Stimulated activated naive CD8-positive, alpha-beta T cell treated with anti-CD3 and anti-CD28 coated beads, Interleukin-15, amount 100 ng/mL, for 72 hours (primary cell): ENCODE measurements around the gene RASIP1.
"Not testable (repeated sequence)": the region's sequence is repeated elsewhere in the genome, so short reads cannot be mapped to it uniquely, and the experiment has no call there.

Experiments used
- ATAC-seq: fragments of 150-1000 bp; cut with Tn5 transposase; 2 replicates; pipeline ENCODE4 v1.10.0; 2021; ENCODE audit warnings: mild to moderate bottlenecking, moderate library complexity
- DNase-seq, 2 donors: peaks; one replicate each; pipeline ENCODE4 v3.0.0; 2021 to 2022
- H3K27ac Mint-ChIP-seq, 2 donors: one replicate each; pipeline ENCODE4 v1.8.0; 2022; ENCODE audit warnings: mild to moderate bottlenecking in 2 of 2, mixed read lengths in 2 of 2, moderate library complexity in 2 of 2
- H3K27me3 Mint-ChIP-seq: one replicate; pipeline ENCODE4 v1.8.0; 2022; ENCODE audit warnings: mixed read lengths
- H3K4me1 Mint-ChIP-seq: one replicate; pipeline ENCODE4 v1.8.0; 2022; ENCODE audit warnings: mild to moderate bottlenecking, mixed read lengths
- H3K4me3 Mint-ChIP-seq, 2 donors: one replicate each; pipeline ENCODE4 v1.8.0; 2022; ENCODE audit warnings: mild to moderate bottlenecking in 2 of 2, mixed read lengths in 2 of 2, moderate library complexity in 1 of 2
- H3K9me3 Mint-ChIP-seq, 2 donors: one replicate each; pipeline ENCODE4 v1.8.0; 2022; ENCODE audit warnings: mixed read lengths in 2 of 2

The RASIP1 gene

DNA sequence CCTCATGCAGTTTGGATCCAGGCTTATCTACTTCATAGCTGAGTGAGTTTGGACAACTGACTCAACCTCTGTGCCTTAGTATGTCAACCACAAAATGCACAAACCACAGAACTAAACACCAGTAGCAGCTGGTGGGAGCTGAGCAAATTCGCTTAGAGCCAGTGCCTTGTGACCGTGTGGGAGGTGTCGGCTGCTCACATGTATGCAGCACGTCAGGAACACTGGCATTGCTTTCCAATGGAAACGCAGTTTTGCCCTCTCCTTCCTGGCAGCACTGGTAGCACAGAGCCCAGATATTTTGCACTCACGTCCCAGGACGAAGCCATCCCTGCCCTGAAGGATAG is 59.3 kb downstream of the RASIP1 start:
- H3K4me3 Mint-ChIP-seq = no peak overlapping the region
- no peaks in the 10 kb centered on the region for H3K27me3 Mint-ChIP-seq
- H3K9me3 Mint-ChIP-seq = no peaks in the 10 kb centered on the region
- no peak overlapping the region for H3K27ac Mint-ChIP-seq
- DNase-seq (no peak), ATAC-seq (no peak)
- no peaks in the 10 kb centered on the region for H3K4me1 Mint-ChIP-seq

DNA sequence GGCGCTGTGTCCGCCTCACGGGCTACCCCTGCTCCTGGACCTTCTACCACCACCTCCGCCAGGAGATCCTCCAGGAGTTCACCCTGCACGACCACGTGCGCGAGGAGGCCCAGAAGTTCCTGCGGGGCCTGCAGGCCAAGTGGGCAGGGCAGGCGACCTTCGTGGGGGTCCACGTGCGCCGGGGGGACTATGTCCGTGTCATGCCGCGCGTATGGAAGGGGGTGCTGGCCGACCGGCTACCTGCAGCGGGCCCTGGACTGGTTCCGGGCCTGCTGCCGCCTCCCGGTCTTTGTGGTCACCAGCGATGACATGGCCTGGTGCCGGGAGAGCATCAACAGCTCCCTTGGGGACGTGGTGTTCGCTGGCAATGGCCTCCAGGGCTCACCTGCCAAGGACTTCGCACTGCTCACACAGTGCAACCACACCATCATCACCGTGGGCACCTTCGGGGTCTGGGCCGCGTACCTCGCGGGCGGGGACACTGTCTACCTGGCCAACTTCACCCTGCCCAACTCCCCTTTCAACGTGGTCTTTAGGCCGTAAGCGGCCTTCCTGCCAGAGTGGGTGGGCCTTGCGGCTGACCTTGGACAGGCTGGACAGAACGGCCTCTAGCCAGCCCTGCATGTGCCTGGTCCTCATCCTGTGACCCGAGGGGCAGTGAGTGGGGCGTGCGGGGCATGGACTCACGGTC is 59.8 kb downstream of the RASIP1 start:
- H3K4me1 Mint-ChIP-seq = peaks cover 2% of the 10 kb centered on the region
- DNase-seq (no peak), ATAC-seq (no peak)
- no peak overlapping the region for H3K27ac Mint-ChIP-seq
- H3K4me3 Mint-ChIP-seq = no peak overlapping the region
- no peaks in the 10 kb centered on the region for H3K9me3 Mint-ChIP-seq
- no peaks in the 10 kb centered on the region for H3K27me3 Mint-ChIP-seq

DNA sequence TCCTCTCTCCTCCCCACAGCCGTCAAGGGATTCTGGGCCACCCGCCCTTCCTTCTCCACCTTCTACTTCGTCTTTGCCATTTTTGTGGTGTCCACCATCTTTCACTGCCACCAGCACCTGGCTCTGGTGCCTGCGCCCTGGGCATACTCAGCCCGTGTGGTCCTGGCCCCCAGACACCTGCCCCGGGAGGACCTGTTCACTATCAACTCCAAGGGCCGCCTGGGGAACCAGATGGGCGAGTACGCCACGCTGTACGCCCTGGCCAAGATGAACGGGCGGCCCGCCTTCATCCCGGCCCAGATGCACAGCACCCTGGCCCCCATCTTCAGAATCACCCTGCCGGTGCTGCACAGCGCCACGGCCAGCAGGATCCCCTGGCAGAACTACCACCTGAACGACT is 60.4 kb downstream of the RASIP1 start:
- H3K27ac Mint-ChIP-seq, ATAC-seq, H3K4me1 Mint-ChIP-seq, H3K9me3 Mint-ChIP-seq, DNase-seq, H3K4me3 Mint-ChIP-seq, H3K27me3 Mint-ChIP-seq: not testable (repeated sequence)

DNA sequence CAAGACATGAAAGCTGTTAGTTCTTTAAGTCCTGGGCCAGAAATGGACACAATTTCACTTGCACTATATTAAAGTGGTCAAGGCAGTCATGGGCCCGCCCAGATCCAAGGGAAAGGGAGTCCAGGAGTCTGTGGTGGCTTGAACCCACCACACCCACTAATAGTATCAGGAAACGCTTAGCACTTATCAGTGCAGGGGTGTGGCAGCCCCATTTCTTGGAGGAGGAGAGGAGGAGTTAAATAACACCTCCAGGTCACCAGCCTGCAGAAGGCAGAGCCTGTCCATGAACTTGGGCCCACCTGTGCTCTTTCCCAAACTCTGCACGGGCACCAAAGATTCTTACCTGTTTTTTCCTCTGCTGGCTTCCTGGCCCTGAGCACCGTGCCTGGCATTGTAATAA is 62.2 kb downstream of the RASIP1 start:
- Mint-ChIP-seq H3K9me3 (no peaks in the 10 kb centered on the region), H3K4me3 (no peak overlapping the region), H3K27me3 (no peaks in the 10 kb centered on the region), H3K4me1 (peaks cover 10% of the 10 kb centered on the region), H3K27ac (no peak overlapping the region)
- ATAC-seq (no peak), DNase-seq (no peak)

DNA sequence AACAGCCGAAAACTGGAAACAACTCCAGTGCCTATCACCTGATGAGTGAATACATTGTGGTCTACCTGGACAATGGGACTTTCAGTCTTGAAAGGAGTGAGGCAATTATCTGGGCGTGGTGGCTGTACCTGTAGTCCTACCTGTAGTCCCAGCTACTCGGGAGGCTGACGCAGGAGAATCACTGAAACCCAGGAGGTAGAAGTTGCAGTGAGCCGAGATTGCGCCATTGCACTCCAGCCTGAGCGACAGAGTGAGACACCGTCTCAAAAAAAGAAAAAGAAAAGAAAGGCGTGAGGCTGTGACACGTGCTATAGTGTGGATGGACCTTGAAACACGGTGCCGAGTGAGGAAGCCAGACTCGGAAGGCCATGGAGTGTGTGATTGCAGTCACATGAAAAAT is 63.5 kb downstream of the RASIP1 start:
- no peak overlapping the region for H3K4me3 Mint-ChIP-seq
- H3K27me3 Mint-ChIP-seq = no peaks in the 10 kb centered on the region
- peak overlapping the region in 1 of 2 donors; percentile 4 for H3K27ac Mint-ChIP-seq
- H3K4me1 Mint-ChIP-seq = peaks cover 10% of the 10 kb centered on the region
- ATAC-seq = no peak
- no peaks in the 10 kb centered on the region for H3K9me3 Mint-ChIP-seq
- DNase-seq = no peak

DNA sequence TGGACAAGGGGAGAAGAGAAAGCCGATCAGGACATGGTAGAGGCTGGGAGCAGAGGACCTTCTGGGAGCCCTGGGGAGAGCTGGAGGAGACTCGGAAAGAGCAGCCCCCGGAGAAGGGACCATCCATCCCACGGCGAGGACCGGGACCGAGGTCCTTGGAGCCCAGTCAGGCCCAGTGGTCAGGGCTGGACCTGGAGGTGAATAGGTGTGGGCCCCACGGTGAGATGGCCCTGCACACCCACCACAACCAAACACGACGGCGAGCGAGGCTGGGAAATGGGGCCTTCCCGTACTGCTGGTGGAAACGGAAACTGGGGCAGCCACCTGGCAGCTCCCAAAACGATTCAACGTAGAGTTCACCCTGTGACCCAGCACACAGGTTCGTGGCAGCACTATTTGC is 63.9 kb downstream of the RASIP1 start:
- no peak for DNase-seq
- Mint-ChIP-seq H3K27ac (no peak overlapping the region), H3K4me1 (peaks cover 10% of the 10 kb centered on the region), H3K27me3 (no peaks in the 10 kb centered on the region), H3K4me3 (no peak overlapping the region), H3K9me3 (no peaks in the 10 kb centered on the region)
- no peak for ATAC-seq

DNA sequence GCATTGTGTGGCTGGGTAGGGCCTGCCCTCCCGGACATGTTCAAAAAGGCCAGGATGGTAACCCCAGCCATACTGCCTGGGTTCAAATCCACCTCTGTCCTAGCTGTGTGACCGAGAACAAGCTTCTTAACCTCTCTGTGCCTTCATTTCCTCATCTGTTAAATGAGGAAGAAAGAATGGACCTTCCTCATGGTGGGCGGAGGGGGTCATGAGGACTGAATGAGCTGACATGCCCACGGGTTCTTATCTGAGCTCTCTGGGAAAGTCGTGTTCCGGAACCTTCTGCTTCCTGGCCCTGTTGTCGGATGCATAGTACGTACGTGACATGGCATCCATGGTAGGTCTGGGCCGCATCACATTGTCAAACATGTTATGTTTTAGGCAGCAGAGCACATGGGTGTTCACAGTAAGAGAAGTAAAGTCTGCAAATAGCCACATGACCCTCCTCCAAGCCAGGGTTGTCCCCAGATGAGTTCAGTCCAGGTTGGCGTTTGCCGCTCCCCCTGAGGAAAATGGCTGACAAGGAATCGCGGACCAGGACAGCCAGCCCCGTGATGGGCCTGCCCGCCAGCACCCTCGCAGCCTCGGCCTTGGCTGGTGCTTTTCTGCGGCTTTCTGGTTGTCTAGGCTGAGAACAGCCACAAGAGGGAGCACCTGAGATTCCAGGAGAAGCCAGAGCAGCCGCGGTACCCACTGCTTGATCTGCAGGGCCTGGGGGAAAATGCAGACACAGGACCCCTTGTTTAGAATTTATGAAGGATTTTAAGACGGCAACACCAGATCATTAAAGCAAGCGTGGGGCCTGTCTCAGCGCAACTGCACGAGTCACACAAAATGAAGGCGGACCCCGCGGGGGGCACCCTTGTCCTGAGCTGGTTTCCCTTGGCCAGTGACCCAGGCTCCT is 65.2 kb downstream of the RASIP1 start:
- H3K4me3 Mint-ChIP-seq = no peak overlapping the region
- H3K27ac Mint-ChIP-seq = no peak overlapping the region
- no peaks in the 10 kb centered on the region for H3K27me3 Mint-ChIP-seq
- ATAC-seq (peak; percentile 85), DNase-seq (peak; percentile 75 to 79)
- H3K4me1 Mint-ChIP-seq = peaks cover 10% of the 10 kb centered on the region
- H3K9me3 Mint-ChIP-seq = peaks cover 0 to under 1% of the 10 kb centered on the region in 2 donors

DNA sequence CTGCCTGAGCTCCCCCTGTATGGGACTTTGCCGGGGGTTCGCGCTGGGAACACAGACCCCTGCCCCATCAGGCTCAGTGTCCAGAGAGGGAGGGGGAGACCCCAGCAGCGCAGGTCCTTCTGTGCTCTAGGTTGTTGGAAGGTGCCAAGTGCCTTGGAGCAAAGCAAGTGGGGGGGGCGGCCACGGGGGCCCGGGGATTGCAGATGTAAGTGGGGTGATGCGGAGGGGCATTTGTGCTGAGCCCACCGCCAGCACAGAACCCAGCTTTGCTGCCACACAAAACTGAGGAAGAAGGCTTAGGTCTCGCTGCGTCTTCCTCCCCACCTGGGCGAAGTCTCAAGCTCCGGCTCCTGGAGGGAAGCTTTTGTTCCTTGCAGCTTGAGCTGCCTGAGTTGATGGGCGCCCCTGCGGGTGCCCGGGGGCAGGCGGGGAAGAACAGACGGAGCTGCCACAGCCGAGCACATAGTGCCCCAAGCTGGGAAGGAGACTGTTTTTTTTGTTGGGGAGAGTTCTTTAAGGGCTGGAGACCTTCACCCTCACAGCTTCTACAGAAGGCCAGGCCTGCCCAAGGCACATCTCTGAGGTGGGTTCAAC is 66.1 kb downstream of the RASIP1 start:
- Mint-ChIP-seq H3K4me3 (no peak overlapping the region), H3K27ac (no peak overlapping the region), H3K27me3 (no peaks in the 10 kb centered on the region), H3K4me1 (peaks cover 10% of the 10 kb centered on the region), H3K9me3 (peaks cover 0 to 9% of the 10 kb centered on the region in 2 donors)
- ATAC-seq (no peak), DNase-seq (no peak)

DNA sequence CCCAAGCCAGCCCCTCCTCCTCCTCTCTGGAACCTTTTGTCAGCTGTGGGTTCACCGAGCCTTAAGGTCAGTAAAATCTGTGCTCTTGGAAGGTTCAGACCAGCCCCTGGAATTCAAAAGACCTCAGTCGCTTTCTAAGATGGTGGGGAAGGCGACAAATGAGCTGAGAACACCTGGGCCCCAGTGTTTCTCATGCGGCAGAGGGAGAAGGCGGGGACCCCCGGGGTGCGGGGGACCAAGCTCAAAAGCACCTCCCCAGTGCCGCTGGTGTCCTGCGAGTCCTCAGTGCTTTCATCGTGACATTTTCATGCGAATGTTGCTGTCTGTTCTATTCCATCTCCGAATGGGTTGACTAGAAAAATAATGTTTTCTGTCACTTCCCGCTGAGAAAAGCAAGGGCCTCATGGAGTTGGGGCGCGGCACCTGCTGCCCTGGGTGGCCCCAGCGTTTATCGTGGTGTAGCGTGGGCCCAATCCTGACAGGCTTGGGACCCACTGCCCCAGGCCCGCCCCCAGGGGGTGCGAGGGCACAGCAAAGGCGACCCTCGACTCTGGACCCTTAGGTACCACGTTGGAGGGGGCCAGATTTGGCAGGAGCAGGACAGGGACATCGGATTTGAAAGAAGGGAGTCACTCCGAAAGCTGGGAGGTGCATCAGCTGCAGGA is 66.8 kb downstream of the RASIP1 start:
- peaks cover 0 to 9% of the 10 kb centered on the region in 2 donors for H3K9me3 Mint-ChIP-seq

DNA sequence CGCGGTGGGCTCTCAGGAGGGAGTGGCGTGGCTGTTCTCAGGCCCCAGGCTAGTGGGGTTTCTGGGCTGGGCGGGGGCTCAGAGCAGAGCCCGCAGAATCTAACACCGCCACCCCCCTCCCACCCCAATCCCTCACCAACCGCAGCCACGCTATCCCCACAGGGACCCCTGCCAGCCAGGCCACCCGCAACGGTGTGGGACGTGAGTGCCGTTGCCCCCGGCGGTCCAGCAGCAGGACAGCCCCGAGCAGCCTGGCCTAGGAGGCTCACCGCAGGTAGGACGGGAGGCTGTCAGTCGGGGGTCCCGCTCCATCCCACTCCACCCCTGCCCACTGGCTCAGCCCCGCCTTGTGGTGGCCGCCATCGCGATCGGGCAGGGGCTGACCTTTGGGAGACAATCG is 67.4 kb downstream of the RASIP1 start, which contains the start of gene NTN5:
TSS of gene NTN5 (minus strand) at position 24 of the 400 bp plus-strand sequence. CDS start 2,031 bp downstream, outside the sequence.
- Mint-ChIP-seq H3K4me3 (no peak within 1 kb of the TSS), H3K9me3 (peaks cover 0 to 9% of the 10 kb centered on the region in 2 donors), H3K27ac (no peak within 1 kb of the TSS), H3K4me1 (peaks cover 10% of the 10 kb centered on the region), H3K27me3 (no peaks in the 10 kb centered on the region)
- DNase-seq (no peak), ATAC-seq (peak; percentile 15)

More for the DNA sequence above, 66.8 kb downstream of the RASIP1 start:
- DNase-seq (no peak), ATAC-seq (no peak)
- H3K27me3 Mint-ChIP-seq = no peaks in the 10 kb centered on the region
- H3K4me3 Mint-ChIP-seq = no peak overlapping the region
- no peak overlapping the region for H3K27ac Mint-ChIP-seq
- H3K4me1 Mint-ChIP-seq = peaks cover 10% of the 10 kb centered on the region

DNA sequence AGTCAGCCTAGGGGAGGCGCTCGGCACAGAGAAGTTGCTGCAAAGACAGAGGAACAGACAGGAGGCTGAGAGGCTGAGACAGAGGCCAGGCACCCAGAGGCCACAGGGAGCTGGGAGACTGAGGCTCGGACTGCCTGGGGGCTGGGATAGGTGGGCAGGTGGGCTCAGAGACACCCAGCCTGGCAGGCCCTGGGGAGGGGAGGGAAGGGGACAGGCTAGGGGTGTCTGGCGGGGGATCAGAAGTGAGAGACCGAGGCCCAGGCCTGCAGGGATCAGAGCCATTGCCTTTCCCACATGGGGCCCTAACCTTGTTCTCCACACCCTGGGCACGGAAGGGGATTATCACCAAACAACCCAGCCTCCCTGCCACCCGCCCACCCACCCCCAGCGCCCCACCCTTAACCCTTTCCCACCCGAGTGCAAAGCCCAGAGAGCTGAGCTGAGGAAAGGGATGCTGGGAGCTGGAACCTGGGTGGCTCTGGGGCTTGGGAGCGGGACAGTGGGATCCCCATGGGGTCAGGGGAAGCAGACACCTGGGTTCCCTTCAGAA is 68.9 kb downstream of the RASIP1 start:
- H3K4me3 Mint-ChIP-seq = no peak overlapping the region
- peaks cover 0 to 9% of the 10 kb centered on the region in 2 donors for H3K9me3 Mint-ChIP-seq
- H3K4me1 Mint-ChIP-seq = peaks cover 10% of the 10 kb centered on the region
- H3K27me3 Mint-ChIP-seq = no peaks in the 10 kb centered on the region
- H3K27ac Mint-ChIP-seq = no peak overlapping the region
- ATAC-seq = no peak
- no peak for DNase-seq

DNA sequence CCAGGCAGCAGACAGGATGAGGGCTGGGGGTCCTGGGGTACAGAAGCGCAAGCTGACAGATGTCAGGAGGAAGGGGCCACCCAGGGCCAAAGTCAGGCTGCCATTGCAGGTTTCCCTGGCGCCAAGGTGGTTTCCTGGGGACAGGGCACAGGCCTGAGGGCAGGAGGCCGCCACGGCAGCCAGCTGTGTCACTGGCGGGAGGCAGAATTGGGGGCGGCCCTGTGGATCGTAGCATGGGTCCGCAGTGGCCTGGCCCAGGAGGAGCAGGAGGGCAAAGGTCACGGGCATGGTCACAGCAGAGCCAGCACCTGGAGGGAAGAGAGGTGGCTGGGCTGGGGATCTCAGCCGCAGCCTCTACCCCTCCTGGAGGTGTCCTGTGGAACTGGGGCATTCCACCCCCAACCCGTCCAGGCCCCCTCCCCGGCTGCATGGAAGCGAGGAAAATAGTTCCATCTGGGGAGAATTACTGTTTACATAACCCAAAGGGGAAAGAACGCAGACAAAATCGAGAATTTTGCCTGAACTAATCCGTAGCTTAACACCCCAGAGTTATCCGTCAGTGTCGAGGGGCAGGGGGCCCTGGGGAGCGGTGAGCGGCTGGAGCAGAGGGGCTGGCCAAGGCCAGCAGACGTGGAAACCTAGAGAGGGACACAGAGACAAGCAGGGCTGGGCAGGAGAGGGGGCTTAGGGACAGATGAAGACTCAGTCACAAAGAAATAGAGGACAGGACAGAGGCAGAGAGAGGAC is 69.5 kb downstream of the RASIP1 start:
- DNase-seq (no peak), ATAC-seq (no peak)
- Mint-ChIP-seq H3K4me1 (peaks cover 10% of the 10 kb centered on the region), H3K27ac (peak overlapping the region in 1 of 2 donors; percentile 60), H3K27me3 (no peaks in the 10 kb centered on the region), H3K4me3 (no peak overlapping the region), H3K9me3 (peaks cover 0 to 9% of the 10 kb centered on the region in 2 donors)
